ENCODE measurements around the gene RETREG3.

Gene RETREG3

GRCh38 chr17:42653179-42654124 is 44.3 kb upstream of the RETREG3 start:
- Histone ChIP-seq H3K79me2 (ENCODE audit: insufficient read depth, low read length) (no peaks in the 10 kb centered on the region), H3K9me3 (ENCODE audit: insufficient read depth, low read length) (no peaks in the 10 kb centered on the region), H3F3A (ENCODE audit: insufficient read depth) (no peaks in the 10 kb centered on the region), H3K9ac (ENCODE audit: low read length) (no peak overlapping the region), H2AFZ (ENCODE audit: low read depth, low read length, severe bottlenecking) (no peak overlapping the region), H3K27me3 (ENCODE audit: low read length) (no peaks in the 10 kb centered on the region), H3K36me3 (ENCODE audit: low read length) (no peaks in the 10 kb centered on the region), H3K4me3 (ENCODE audit: insufficient read depth, low read length, poor library complexity, severe bottlenecking) (no peak overlapping the region), H3K4me2 (ENCODE audit: low read depth, low read length, poor library complexity, severe bottlenecking) (no peak overlapping the region), H3K27ac (ENCODE audit: low read depth, low read length) (no peak overlapping the region), H3K9me2 (replicated peaks; ENCODE audit: insufficient read depth, low read length) (no peaks in the 10 kb centered on the region), H4K20me1 (ENCODE audit: low read depth, low read length) (no peaks in the 10 kb centered on the region)
- TF ChIP-seq EZH2phosphoT487 (conservative IDR thresholded peaks at IDR 0.05; ENCODE audit: low read length), result no peak
- no peak for TF ChIP-seq CTCF (IDR thresholded peaks at IDR 0.05; ENCODE audit: insufficient read depth, low read length, poor library complexity, severe bottlenecking)

- Histone ChIP-seq H3K9me2 (replicated peaks; ENCODE audit: insufficient read depth, low read length) (no peaks in the 10 kb centered on the region), H2AFZ (ENCODE audit: low read depth, low read length, severe bottlenecking) (no peak overlapping the region), H3K4me2 (ENCODE audit: low read depth, low read length, poor library complexity, severe bottlenecking) (no peak overlapping the region), H3F3A (ENCODE audit: insufficient read depth) (no peaks in the 10 kb centered on the region), H4K20me1 (ENCODE audit: low read depth, low read length) (no peaks in the 10 kb centered on the region), H3K27ac (ENCODE audit: low read depth, low read length) (no peak overlapping the region), H3K4me3 (ENCODE audit: insufficient read depth, low read length, poor library complexity, severe bottlenecking) (no peak overlapping the region), H3K9ac (ENCODE audit: low read length) (no peak overlapping the region), H3K36me3 (ENCODE audit: low read length) (no peaks in the 10 kb centered on the region), H3K9me3 (ENCODE audit: insufficient read depth, low read length) (no peaks in the 10 kb centered on the region), H3K79me2 (ENCODE audit: insufficient read depth, low read length) (no peaks in the 10 kb centered on the region), H3K27me3 (ENCODE audit: low read length) (no peaks in the 10 kb centered on the region)
- TF ChIP-seq CTCF (IDR thresholded peaks at IDR 0.05; ENCODE audit: insufficient read depth, low read length, poor library complexity, severe bottlenecking) (no peak), EZH2phosphoT487 (conservative IDR thresholded peaks at IDR 0.05; ENCODE audit: low read length) (no peak)
Observed at GRCh38 chr17:42651392-42651791, 42.2 kb upstream of the RETREG3 start.

GRCh38 chr17:42647778-42648177 is 38.6 kb upstream of the RETREG3 start:
- Histone ChIP-seq H3K4me3 (ENCODE audit: insufficient read depth, low read length, poor library complexity, severe bottlenecking) (no peak overlapping the region), H3K27ac (ENCODE audit: low read depth, low read length) (no peak overlapping the region), H3K4me2 (ENCODE audit: low read depth, low read length, poor library complexity, severe bottlenecking) (no peak overlapping the region), H3K9me3 (ENCODE audit: insufficient read depth, low read length) (no peaks in the 10 kb centered on the region), H3K79me2 (ENCODE audit: insufficient read depth, low read length) (no peaks in the 10 kb centered on the region), H3F3A (ENCODE audit: insufficient read depth) (no peaks in the 10 kb centered on the region), H4K20me1 (ENCODE audit: low read depth, low read length) (no peaks in the 10 kb centered on the region), H2AFZ (ENCODE audit: low read depth, low read length, severe bottlenecking) (no peak overlapping the region), H3K27me3 (ENCODE audit: low read length) (no peaks in the 10 kb centered on the region), H3K36me3 (ENCODE audit: low read length) (no peaks in the 10 kb centered on the region), H3K9ac (ENCODE audit: low read length) (no peak overlapping the region), H3K9me2 (replicated peaks; ENCODE audit: insufficient read depth, low read length) (no peaks in the 10 kb centered on the region)
- TF ChIP-seq CTCF (IDR thresholded peaks at IDR 0.05; ENCODE audit: insufficient read depth, low read length, poor library complexity, severe bottlenecking) (no peak), EZH2phosphoT487 (conservative IDR thresholded peaks at IDR 0.05; ENCODE audit: low read length) (no peak)

Measured in SU-DHL-6 (cell line).